ENCODE data around the gene SH3TC2.

SH3TC2 gene

DNA sequence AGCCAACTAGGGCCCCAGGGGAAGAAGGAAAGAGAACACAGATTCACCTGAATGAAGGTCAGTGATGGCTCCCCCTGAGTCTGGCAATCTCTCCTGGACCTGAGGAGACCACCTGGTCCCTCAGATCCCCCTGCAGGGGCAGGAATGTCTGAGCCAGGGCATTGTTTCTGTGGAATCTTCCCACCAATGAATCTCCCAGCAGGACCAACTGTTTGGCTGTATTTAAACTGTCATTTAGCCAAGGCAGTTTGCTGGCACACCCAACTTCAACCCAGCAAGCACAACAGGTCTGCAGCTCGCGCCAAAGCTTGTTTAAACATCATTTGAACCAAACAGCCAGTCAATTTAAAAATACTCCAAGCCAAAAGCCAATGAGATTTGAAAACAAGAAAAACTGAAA lies 92.6 kb downstream of the SH3TC2 start:
- DNase-seq (ENCODE audit: low spot score): no peak

GRCh38 chr5:148969291-148969690 lies 93.6 kb downstream of the SH3TC2 start:
- DNase-seq (ENCODE audit: low spot score): peak; percentile 16

- DNase-seq (ENCODE audit: low spot score): no peak
These were observed 94.6 kb downstream of the SH3TC2 start for GRCh38 chr5:148968311-148968710.

DNA sequence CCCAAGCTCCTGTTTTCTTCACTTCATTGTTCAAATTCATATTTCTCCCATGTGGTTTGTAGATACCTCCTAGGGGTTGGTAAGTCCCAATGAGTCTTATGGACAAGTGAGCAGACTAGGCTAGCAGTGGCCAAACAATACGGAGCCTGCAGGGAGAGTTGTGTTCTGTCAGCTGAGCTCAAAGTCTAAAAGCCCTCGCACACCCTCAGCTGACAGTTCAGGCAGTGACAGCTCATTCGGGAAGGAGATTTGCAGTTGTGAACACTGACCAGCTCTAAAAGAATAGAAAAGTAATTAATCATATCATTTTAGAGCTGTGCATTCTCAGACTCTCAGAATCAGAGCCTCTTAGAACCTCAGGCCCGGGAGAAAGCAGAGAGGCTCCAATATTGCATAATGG lies 95.1 kb downstream of the SH3TC2 start:
- peak; percentile 52 for DNase-seq (ENCODE audit: low spot score)

DNA sequence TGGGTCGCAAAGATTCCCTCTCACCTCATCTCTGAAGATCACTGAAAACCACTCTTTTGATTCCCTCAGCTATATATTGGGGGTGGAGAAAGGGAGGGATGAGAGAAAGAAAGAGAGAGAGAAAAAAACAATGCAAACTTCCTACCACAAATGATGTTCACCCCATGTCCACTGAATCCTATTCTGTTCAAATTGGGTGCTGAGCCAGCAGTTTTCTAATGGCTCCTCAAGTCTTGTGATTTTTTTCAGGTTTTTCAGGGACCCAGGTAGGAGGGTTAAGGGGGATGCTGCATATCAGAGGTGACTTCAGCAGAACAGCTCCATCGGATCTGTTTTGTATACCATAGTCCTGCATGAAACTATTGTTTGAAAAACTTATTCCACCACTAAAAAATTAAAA lies 95.9 kb downstream of the SH3TC2 start:
- no peak for DNase-seq (ENCODE audit: low spot score)

DNA sequence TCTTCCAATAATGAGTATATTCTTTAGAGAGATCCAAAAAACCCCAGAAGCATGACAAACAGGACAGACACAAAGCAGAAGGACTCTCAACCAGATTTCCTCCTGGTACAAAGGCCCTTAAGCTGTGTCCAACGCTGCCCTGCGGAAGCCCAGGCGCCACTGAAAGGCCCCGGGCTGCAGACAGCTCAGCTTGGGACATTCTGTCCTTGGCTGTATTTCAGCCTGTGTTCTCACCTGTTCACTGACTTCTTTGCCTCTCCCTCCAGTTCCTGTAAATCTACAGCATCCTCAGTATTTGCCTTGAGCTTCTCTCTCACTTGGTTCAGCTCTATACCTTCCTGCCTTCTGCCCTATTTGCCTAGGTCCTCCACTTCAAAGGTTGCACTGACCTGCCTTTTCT lies 96.5 kb downstream of the SH3TC2 start:
- DNase-seq (ENCODE audit: low spot score): no peak

DNA sequence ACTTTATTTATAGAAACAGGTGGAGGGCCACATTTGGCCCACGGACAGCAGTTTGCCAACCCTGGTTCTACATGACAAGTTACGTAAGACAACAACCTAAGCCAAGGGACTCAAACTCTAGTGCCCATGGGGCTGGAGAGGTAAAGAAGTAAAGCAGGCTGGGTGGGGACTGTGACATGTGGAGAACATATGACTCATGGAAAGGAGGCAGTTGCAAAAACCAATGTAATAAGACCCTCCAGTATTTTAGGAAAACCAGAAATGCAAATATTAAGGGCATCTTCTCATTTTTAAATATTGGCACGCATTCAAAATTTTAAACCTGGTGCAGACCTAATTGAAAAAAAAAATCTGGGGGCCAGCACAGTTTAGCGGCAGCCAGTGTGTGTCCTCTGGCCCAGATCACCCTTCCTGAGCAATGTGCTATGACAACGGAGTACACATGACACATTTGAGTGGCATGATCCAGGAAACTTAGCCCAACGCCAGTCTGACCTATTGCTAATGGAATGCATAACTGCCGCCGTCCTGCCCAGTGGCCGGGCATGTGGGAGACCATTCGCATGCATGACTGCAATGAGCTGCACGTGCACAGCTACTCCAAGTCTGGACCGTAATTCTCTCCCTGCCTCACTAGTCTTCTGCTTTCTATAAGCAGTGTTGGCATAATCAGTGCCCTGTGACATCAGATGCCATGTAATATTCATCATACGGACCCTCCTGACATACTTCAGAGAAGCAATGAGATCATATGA lies 97.2 kb downstream of the SH3TC2 start:
- peak; percentile 100 for DNase-seq (ENCODE audit: low spot score)

DNA sequence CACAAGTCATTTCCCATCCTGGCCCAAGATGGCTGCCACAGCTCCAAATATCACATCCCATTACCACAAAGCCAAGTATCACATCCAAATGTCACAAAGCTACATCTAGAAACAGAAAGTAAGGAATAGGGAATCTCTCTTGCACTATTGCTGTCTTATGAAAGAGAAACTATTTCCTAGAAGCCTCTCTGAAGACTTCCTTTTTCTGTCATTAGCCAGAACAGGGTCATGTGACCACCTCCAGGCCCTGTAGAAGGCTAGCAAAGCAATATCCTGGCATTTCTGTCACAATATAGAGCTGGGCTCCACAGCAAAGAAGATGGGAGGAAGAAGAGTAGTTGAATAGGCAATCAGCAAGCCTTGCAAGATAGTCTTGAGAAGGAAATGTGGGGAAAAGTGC lies 99.2 kb downstream of the SH3TC2 start:
- DNase-seq (ENCODE audit: low spot score): no peak

DNA sequence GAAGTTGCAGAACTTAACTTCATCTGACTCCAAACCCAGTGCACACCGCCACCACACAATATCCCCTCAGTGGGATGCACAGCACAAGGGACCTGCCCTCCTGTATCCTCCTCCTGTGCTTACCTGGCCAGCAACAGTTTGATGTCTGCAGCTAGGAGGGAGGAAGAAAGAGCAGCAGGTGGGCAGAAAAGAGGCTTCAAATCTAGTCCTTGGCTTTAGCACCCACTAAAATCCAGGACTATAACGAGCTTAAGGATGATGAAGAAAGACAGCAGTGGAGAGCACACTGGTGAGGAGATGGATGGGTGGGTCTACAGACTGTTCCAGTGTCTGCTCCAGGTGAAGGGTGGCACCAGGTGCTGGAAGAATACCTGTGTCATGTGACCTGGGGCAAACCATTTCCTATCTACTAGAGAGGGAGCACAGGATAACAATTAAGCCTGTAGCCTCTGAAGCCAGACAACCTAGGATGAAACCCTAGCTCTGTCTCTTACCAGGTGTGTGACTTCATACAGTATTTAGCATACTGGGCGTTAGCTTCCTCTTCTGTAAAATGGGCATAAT lies 100.0 kb downstream of the SH3TC2 start:
- no peak for DNase-seq (ENCODE audit: low spot score)

GRCh38 chr5:148962200-148962550 lies 100.7 kb downstream of the SH3TC2 start:
- no peak for DNase-seq (ENCODE audit: low spot score)

DNA sequence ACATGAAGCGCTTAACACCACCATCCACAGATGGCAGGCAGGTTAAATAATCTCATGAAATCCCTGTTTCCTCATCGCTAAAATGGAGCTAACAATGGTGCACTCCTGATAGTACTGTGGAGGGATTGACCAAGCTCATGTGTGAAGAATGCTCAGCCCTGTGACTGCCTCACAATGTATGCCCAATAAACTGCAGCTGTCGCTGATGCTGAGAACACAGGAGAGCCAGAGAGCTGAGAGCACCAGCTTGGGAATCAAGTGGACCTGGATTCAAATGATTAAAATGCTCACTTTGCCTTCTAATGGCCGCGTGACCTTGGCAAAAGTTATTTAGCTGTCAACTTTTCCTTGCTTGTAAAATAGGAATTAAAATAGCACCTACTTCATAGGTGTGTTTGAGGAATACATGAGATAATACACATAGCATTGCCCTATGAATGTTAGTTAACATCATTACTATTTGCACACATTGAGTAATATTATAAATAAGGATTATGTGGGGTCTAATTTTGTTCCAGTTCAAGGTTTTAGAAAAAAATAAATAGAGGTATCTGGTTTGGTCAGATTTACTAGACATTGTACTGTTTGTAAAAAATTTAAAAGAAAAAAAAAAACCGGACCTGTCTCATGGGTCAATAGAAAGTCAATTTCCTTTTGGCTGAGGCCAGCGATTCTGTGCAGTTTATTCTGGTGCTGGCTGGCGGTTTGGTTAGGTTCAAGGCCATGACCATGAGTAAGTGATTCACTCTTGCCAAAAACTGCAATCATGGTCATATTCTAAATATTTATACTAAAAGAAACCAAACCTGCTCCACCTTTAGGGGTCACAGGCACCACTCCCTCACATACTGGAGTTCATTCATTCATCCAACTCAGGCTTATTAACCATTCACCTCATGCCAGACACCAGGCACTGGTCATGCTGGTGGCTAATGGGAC lies 101.3 kb downstream of the SH3TC2 start:
- DNase-seq (ENCODE audit: low spot score): no peak

- DNase-seq (ENCODE audit: low spot score): no peak
These were observed 102.6 kb downstream of the SH3TC2 start for GRCh38 chr5:148960070-148960769.

- peak; percentile 51 for DNase-seq (ENCODE audit: low spot score)
These were observed 105.2 kb downstream of the SH3TC2 start for GRCh38 chr5:148957591-148958202.

DNA sequence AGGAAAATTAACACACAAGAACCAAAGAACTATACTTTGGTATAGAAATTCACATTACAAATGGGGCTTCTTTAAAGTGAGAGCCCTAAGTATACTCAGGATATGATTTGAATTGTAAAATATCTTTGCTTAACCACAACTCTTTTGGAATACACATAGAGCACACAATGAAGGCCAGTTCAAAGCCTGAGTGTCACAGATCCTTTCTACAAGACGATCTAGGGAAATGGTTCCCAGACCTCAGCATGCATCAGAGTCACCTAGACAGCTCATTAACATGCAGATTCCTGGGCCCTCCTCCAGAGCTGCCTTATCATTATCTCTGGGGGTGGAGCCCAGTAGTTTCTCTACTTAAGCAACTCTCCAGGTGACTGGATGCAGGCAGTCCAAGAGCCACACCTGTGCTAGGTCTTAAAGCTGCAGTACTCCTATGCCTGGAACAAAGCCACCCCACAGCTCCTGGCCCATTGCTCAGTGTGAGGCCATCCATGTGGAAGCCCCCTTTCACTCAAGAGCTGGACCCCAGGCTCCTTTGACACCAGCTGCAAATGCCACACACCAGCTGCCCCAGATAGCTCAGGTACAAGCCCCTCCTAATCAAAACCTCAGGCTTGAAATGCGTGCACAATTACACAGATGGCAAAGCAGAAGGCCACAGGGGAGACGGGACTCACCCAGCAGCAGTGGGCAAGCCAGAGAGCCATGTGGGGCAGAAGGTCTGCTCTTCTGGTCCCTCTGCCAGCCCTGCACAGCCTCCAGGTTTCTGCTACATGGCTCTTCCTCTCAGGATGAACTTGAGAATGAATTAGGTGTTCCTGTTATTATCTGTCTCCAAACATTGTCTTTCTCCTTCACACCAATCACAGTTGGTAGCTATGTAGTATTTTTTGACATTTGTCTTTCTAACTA lies 106.1 kb downstream of the SH3TC2 start:
- DNase-seq (ENCODE audit: low spot score): peak; percentile 65
